Thyroid gland (tissue), 4 donors: ENCODE results near the gene RMI2. TPM values are rescaled to one million over a fixed set of nuclear protein-coding genes. Genes with fewer than 3 reads are reported as not detected.
A peak's percentile ranks its signal among the peaks of the same experiment; 100 is the strongest.

Source experiments
- DNase-seq, 2 donors: peaks; one replicate each; pipeline ENCODE4 v3.0.0-alpha.2; 2019
- H3K27ac ChIP-seq, 3 donors: fragments of 200-600 bp; sonication (generic); 1 replicate in 2 of 3; 2 replicates in 1 of 3; pipeline ENCODE4 v1.5.1; 2016 to 2019; ENCODE audit warnings: mild to moderate bottlenecking in 1 of 3, moderate library complexity in 1 of 3
- H3K27me3 ChIP-seq: fragments of 200-600 bp; sonication (generic); one replicate; pipeline ENCODE4 v1.5.1; 2019
- H3K36me3 ChIP-seq, 2 donors: fragments of 200-600 bp; sonication (generic); one replicate each; pipeline ENCODE4 v1.5.1; 2016 to 2019
- H3K4me1 ChIP-seq, 2 donors: fragments of 200-600 bp; sonication (generic); one replicate each; pipeline ENCODE4 v1.5.1; 2017 to 2019
- H3K4me3 ChIP-seq, 3 donors: fragments of 200-600 bp; sonication (generic); replicated peaks in 1 of 3; 1 replicate in 2 of 3; 2 replicates in 1 of 3; pipeline ENCODE4 v1.5.1; 2016; ENCODE audit warnings: mild to moderate bottlenecking in 1 of 3
- H3K9me3 ChIP-seq: fragments of 200-600 bp; sonication (generic); one replicate; pipeline ENCODE4 v1.5.1; 2017
- CTCF ChIP-seq, 6 experiments: fragments of 200-600 bp in 3 of 6; fragments of 450-650 bp in 3 of 6; sonication (generic) in 3 of 6; IDR thresholded peaks; one replicate each; pipeline ENCODE4 v1.5.1; 2016 to 2019; ENCODE audit warnings: antibody characterized with exemption in 6 of 6, mild to moderate bottlenecking in 2 of 6, inconsistent platforms in 1 of 6, moderate library complexity in 1 of 6
- POLR2A ChIP-seq, 2 donors: fragments of 450-650 bp; IDR thresholded peaks; one replicate each; pipeline ENCODE4 v1.6.1; 2017; ENCODE audit warnings: antibody characterized with exemption in 2 of 2, mild to moderate bottlenecking in 2 of 2, moderate library complexity in 1 of 2
- WGBS, 2 donors: methylation state at CpG; one replicate each; pipeline ENCODE4 v1.1.5; 2017; 5-methylcytosine and 5-hydroxymethylcytosine counted together
- intact Hi-C: fragments of 100-400 bp; cut with DNase I; formaldehyde crosslinking; loops from one replicate; pipeline ENCODE4 v1.15.1; 2023
- total RNA-seq, 4 donors: library from RNA; depleted of rRNA; stranded (reverse); fragments of >200 nt; gene quantifications; one replicate each; pipeline ENCODE4 v1.2.3, GENCODE V29; 2016

RMI2 gene
- total RNA-seq, 4 donors from 2014 or later, result 2.5 to 2.8 (median 2.6) TPM; not detected in 1

- DNase-seq, result peak; percentile 80 to 85
- peaks cover 19 to 31% of the 10 kb centered on the region in 2 donors for H3K4me1 ChIP-seq
- no peaks in the 10 kb centered on the region for H3K36me3 ChIP-seq
- no peak for TF ChIP-seq CTCF (IDR thresholded peaks at IDR 0.05)
- no peak for TF ChIP-seq POLR2A (IDR thresholded peaks at IDR 0.05)
- WGBS, 2 donors, result 46 to 58% methylated on average over 4 of the region's 4 CpGs
- H3K9me3 ChIP-seq, result no peaks in the 10 kb centered on the region
- no peak overlapping the region for H3K4me3 ChIP-seq
- no peaks in the 10 kb centered on the region for H3K27me3 ChIP-seq
- intact Hi-C loops, result no loop called here
- H3K27ac ChIP-seq, result peak overlapping the region; percentile 76 to 88 (median 83)
These were observed 42.3 kb upstream of the RMI2 start for GRCh38 chr16:11302977-11303376.

- intact Hi-C loops, result no loop called here
- TF ChIP-seq POLR2A (IDR thresholded peaks at IDR 0.05) (peak in 1 of 2 donors; percentile 41), CTCF (IDR thresholded peaks at IDR 0.05) (no peak)
- H3K27ac ChIP-seq, result peak overlapping the region; percentile 76 to 88 (median 83)
- no peaks in the 10 kb centered on the region for H3K27me3 ChIP-seq
- H3K4me1 ChIP-seq, result peaks cover 19 to 31% of the 10 kb centered on the region in 2 donors
- H3K9me3 ChIP-seq, result no peaks in the 10 kb centered on the region
- H3K4me3 ChIP-seq, result no peak overlapping the region
- WGBS, 2 donors, result 24 to 32% methylated on average over 16 to 18 of the region's 18 CpGs
- peak; percentile 84 to 91 for DNase-seq
- H3K36me3 ChIP-seq, result no peaks in the 10 kb centered on the region
These were observed 41.7 kb upstream of the RMI2 start for GRCh38 chr16:11303405-11304138.

- WGBS, 2 donors, result 92 to 93% methylated on average over 8 of the region's 8 CpGs
- intact Hi-C loops, result no loop called here
- Histone ChIP-seq H3K27me3 (no peaks in the 10 kb centered on the region), H3K4me3 (no peak overlapping the region), H3K9me3 (no peaks in the 10 kb centered on the region), H3K36me3 (no peaks in the 10 kb centered on the region), H3K4me1 (peaks cover 26 to 53% of the 10 kb centered on the region in 2 donors), H3K27ac (no peak overlapping the region)
- TF ChIP-seq CTCF (IDR thresholded peaks at IDR 0.05) (no peak), POLR2A (IDR thresholded peaks at IDR 0.05) (no peak)
- no peak for DNase-seq
These were observed 38.9 kb upstream of the RMI2 start for GRCh38 chr16:11306381-11306780.

GRCh38 chr16:11306997-11307638 lies 38.1 kb upstream of the RMI2 start:
- TF ChIP-seq CTCF (IDR thresholded peaks at IDR 0.05), result no peak
- TF ChIP-seq POLR2A (IDR thresholded peaks at IDR 0.05), result no peak
- Histone ChIP-seq H3K36me3 (no peaks in the 10 kb centered on the region), H3K27me3 (no peaks in the 10 kb centered on the region), H3K9me3 (no peaks in the 10 kb centered on the region), H3K4me1 (peaks cover 26 to 58% of the 10 kb centered on the region in 2 donors), H3K4me3 (no peak overlapping the region), H3K27ac (no peak overlapping the region)
- intact Hi-C loops, result no loop called here
- DNase-seq, result no peak
- 85% methylated on average over 7 of the region's 7 CpGs for WGBS, 2 donors
